Measurements from ENCODE around the gene SLC25A52. TPM values are rescaled to one million over a fixed set of nuclear protein-coding genes. Genes with fewer than 3 reads are reported as not detected.
A peak's percentile ranks its signal among the peaks of the same experiment; 100 is the strongest.
"Not testable (repeated sequence)": the region's sequence is repeated elsewhere in the genome, so short reads cannot be mapped to it uniquely, and the experiment has no call there.

Gene SLC25A52
- total RNA-seq, 1 donor from 2014 or later: 0.20 TPM

DNA sequence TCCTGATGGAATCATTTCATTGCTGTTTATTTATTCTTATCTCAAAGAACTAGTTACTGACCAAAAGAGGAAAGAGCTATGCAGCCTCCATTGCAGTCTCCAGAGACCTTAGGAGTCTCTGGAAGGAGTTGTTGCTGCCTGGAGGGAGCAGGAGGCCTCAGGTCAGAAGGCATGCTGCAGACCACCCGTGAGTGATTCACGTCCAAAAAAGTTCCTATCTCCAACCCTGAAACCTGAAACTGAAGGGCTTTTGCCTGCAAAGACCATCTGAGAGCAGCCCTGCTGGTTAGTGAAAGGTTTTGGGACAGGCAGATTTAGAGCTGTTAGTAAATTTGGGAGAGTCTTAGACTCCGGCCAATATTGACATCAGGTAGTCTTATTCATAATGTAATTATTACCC is 29.1 kb downstream of the SLC25A52 start:
- DNase-seq (ENCODE audit: low spot score): no peak
- H3K4me1 Mint-ChIP-seq (ENCODE audit: low read depth): no peaks in the 10 kb centered on the region
- no peak overlapping the region for H3K27ac Mint-ChIP-seq (ENCODE audit: unreplicated experiment)

DNA sequence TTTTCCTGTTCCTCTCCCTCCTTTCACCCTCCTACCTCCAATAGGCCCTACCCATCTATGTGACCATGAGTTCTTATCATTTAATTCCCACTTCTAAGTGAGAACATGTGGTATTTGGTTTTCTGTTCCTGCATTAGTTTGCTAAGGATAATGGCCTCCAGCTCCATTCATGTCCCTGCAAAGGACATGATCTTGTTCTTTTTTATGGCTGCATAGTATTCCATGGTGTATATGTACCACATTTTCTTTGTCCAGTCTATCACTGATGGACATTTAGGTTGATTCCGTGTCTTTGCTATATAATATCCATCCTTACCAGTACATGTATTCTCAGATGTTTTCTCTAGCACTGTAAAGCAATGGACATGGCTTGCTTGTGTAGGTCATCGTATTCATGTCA is 31.5 kb downstream of the SLC25A52 start:
- not testable (repeated sequence) for H3K36me3 Mint-ChIP-seq (ENCODE audit: low read depth); H3K27ac Mint-ChIP-seq (ENCODE audit: unreplicated experiment); H3K9me3 Mint-ChIP-seq (ENCODE audit: low read depth); H3K4me1 Mint-ChIP-seq (ENCODE audit: low read depth); H3K4me3 Mint-ChIP-seq (ENCODE audit: unreplicated experiment); DNase-seq (ENCODE audit: low spot score)
- peaks cover 33% of the 10 kb centered on the region for H3K27me3 Mint-ChIP-seq (ENCODE audit: low read depth)

More for the DNA sequence above, 29.1 kb downstream of the SLC25A52 start:
- H3K4me3 Mint-ChIP-seq (ENCODE audit: unreplicated experiment): no peak overlapping the region
- H3K27me3 Mint-ChIP-seq (ENCODE audit: low read depth): peaks cover 30% of the 10 kb centered on the region
- peaks cover 1% of the 10 kb centered on the region for H3K36me3 Mint-ChIP-seq (ENCODE audit: low read depth)
- peaks cover 7% of the 10 kb centered on the region for H3K9me3 Mint-ChIP-seq (ENCODE audit: low read depth)
- TF ChIP-seq, protein P1, sequence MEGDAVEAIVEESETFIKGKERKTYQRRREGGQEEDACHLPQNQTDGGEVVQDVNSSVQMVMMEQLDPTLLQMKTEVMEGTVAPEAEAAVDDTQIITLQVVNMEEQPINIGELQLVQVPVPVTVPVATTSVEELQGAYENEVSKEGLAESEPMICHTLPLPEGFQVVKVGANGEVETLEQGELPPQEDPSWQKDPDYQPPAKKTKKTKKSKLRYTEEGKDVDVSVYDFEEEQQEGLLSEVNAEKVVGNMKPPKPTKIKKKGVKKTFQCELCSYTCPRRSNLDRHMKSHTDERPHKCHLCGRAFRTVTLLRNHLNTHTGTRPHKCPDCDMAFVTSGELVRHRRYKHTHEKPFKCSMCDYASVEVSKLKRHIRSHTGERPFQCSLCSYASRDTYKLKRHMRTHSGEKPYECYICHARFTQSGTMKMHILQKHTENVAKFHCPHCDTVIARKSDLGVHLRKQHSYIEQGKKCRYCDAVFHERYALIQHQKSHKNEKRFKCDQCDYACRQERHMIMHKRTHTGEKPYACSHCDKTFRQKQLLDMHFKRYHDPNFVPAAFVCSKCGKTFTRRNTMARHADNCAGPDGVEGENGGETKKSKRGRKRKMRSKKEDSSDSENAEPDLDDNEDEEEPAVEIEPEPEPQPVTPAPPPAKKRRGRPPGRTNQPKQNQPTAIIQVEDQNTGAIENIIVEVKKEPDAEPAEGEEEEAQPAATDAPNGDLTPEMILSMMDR (IDR thresholded peaks at IDR 0.05): no peak

DNA sequence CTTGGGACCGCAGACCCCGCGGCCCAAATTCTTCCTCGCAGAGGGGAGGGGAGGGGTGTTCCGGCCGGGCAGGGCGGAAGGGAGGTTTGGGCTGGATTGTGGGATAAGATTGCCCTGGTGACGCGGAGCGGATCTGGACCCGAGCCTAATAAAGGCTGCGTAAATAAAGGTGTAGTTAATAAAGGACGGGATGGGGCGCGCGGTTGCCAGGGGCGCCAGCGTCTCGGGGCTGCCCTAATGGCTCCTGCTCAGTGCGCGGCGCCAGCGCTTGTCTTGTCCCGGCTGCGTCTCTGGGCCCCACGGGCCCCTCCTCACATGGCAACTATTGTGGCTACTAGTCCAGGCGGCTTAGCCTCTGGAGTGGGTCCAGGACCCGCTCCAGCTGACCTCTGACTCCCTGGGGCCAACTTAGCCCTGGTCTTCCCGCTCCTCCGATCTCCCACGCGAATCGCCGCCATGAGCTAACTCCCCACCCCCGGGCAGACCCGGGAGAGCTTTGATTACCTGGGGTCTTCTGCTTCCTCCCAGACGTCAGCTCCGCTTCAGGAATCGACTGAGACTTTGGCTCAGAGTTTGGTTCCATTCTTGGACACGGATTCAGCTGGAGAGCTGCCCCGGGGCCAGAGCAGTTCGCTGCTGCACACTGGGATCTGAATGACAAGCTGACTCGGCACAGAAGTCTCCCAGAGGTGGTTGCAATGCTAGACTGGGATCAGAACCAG is 36.5 kb downstream of the SLC25A52 start:
- H3K27ac Mint-ChIP-seq (ENCODE audit: unreplicated experiment): no peak overlapping the region
- TF ChIP-seq, protein P1 (IDR thresholded peaks at IDR 0.05): no peak
- no peaks in the 10 kb centered on the region for H3K36me3 Mint-ChIP-seq (ENCODE audit: low read depth)
- peaks cover 13% of the 10 kb centered on the region for H3K27me3 Mint-ChIP-seq (ENCODE audit: low read depth)
- no peak overlapping the region for H3K4me3 Mint-ChIP-seq (ENCODE audit: unreplicated experiment)
- no peak for DNase-seq (ENCODE audit: low spot score)
- H3K9me3 Mint-ChIP-seq (ENCODE audit: low read depth): peaks cover 6% of the 10 kb centered on the region
- H3K4me1 Mint-ChIP-seq (ENCODE audit: low read depth): no peaks in the 10 kb centered on the region

DNA sequence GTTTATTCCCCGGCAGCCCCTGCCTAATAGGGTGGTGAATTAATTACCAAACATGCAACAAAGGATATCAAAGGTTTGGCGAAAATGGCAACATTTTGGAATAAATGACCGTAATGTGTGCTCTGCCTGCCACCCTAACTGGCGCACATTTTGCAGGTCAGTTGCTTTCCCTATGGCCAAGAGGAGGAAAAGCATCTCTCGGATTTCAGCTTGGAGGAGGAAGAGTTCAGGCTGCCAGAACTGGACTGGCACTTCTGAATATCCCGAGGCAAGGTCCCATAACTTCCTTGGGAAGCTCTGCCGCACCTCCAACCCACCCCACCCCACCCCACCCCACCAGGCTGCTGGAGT is 37.1 kb downstream of the SLC25A52 start:
- TF ChIP-seq, protein P1 (IDR thresholded peaks at IDR 0.05): no peak
- DNase-seq (ENCODE audit: low spot score): no peak
- no peak overlapping the region for H3K4me3 Mint-ChIP-seq (ENCODE audit: unreplicated experiment)
- H3K27ac Mint-ChIP-seq (ENCODE audit: unreplicated experiment): no peak overlapping the region
- no peaks in the 10 kb centered on the region for H3K4me1 Mint-ChIP-seq (ENCODE audit: low read depth)
- H3K9me3 Mint-ChIP-seq (ENCODE audit: low read depth): peaks cover 10% of the 10 kb centered on the region
- peaks cover 1% of the 10 kb centered on the region for H3K36me3 Mint-ChIP-seq (ENCODE audit: low read depth)
- H3K27me3 Mint-ChIP-seq (ENCODE audit: low read depth): peaks cover 13% of the 10 kb centered on the region

DNA sequence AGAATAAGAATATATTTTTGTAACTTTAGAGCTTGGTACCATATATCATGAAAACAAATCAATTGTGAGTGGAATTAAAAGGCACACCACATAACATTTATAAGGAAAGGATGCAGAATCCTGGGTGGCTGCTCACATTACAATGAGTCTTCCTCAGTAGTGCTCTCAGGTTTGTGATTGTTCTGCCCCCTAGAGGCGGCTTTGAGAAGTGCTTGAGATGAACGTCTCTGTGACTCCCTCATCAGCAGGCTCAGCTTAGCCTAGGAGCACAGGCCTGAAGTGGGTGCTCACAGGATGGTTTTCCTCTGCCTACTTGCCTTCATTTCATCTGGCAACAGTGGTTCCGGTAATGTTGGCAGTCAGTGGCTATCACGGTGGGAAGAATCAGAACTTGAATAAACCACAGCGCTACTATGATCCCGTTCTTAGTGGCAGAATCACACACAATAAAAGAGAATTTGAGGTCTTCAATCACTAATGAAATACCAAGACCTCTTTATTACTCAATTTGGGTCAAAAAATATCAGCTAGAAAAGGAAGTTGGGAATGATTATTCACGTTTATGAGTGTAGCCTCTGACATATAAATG is 38.2 kb downstream of the SLC25A52 start:
- DNase-seq (ENCODE audit: low spot score): no peak
- Mint-ChIP-seq H3K27me3 (ENCODE audit: low read depth) (peaks cover 9% of the 10 kb centered on the region), H3K36me3 (ENCODE audit: low read depth) (peaks cover 1% of the 10 kb centered on the region), H3K27ac (ENCODE audit: unreplicated experiment) (no peak overlapping the region), H3K9me3 (ENCODE audit: low read depth) (peaks cover 10% of the 10 kb centered on the region), H3K4me3 (ENCODE audit: unreplicated experiment) (no peak overlapping the region), H3K4me1 (ENCODE audit: low read depth) (no peaks in the 10 kb centered on the region)
- TF ChIP-seq, protein P1 (IDR thresholded peaks at IDR 0.05): peak; percentile 93

DNA sequence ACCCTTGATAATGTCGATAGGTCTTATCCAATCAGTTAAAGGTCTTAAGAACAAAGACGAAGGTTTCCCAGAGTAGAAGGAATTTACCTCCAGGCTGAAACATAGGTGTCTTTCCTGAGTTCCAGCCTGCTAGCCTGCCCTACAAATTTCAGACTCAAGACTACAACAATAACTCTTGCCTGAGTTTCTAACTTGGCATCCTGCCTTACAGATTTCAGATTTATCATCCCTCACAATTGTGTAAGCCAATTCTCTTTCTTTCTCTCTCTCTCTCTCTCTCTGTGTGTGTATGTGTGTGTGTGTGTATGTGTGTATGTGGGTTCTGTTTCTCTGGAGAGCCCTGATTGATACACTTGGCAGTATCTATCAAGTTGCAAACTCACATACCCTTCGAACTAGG is 39.1 kb downstream of the SLC25A52 start:
- Mint-ChIP-seq H3K36me3 (ENCODE audit: low read depth) (peaks cover 1% of the 10 kb centered on the region), H3K9me3 (ENCODE audit: low read depth) (peaks cover 10% of the 10 kb centered on the region), H3K4me3 (ENCODE audit: unreplicated experiment) (no peak overlapping the region), H3K27ac (ENCODE audit: unreplicated experiment) (no peak overlapping the region), H3K4me1 (ENCODE audit: low read depth) (no peaks in the 10 kb centered on the region), H3K27me3 (ENCODE audit: low read depth) (peaks cover 5% of the 10 kb centered on the region)
- TF ChIP-seq, protein P1 (IDR thresholded peaks at IDR 0.05): no peak
- DNase-seq (ENCODE audit: low spot score): no peak

Measured in chondrocyte (in vitro differentiated cells).